Left lung (tissue), 10 donors: ENCODE results near the gene ANK3. TPM values are rescaled to one million over a fixed set of nuclear protein-coding genes. Genes with fewer than 3 reads are reported as not detected.

Experiments used
- ATAC-seq: fragments of 200-7000 bp; cut with Tn5 transposase; one replicate; pipeline ENCODE4 v1.9.1; 2020; ENCODE audit warnings: moderate library complexity
- DNase-seq, 4 donors: peaks; one replicate each; pipeline ENCODE4 v3.0.0-alpha.2; 2013 to 2020
- H3K27ac ChIP-seq, 2 donors: fragments of 200-600 bp; sonication (generic) in 1 of 2; one replicate each; pipeline versions ENCODE4 v1.5.0 to v1.8.0; 2020 to 2021
- H3K27me3 ChIP-seq, 2 donors: fragments of 200-600 bp; sonication (generic) in 1 of 2; one replicate each; pipeline versions ENCODE4 v1.5.0 to v1.8.0; 2020 to 2021
- H3K36me3 ChIP-seq, 2 donors: fragments of 200-600 bp; sonication (generic) in 1 of 2; one replicate each; pipeline versions ENCODE4 v1.5.0 to v1.8.0; 2020 to 2021
- H3K4me1 ChIP-seq, 2 donors: fragments of 200-600 bp; one replicate each; pipeline ENCODE4 v1.8.0; 2021
- H3K4me3 ChIP-seq, 2 donors: fragments of 200-600 bp; sonication (generic) in 1 of 2; one replicate each; pipeline versions ENCODE4 v1.5.0 to v1.8.0; 2020 to 2021; ENCODE audit warnings: mild to moderate bottlenecking in 1 of 2
- H3K9me3 ChIP-seq, 2 donors: fragments of 200-600 bp; sonication (generic) in 1 of 2; one replicate each; pipeline versions ENCODE4 v1.5.0 to v1.8.0; 2020 to 2021
- intact Hi-C, 2 donors: fragments of 100-400 bp; cut with DNase I; formaldehyde crosslinking; loops; one replicate each; pipeline versions ENCODE4 v1.11.2 to v1.14.2; 2022
- polyA plus RNA-seq, 6 donors: library from polyadenylated mRNA; unstranded; fragments of 120-200 nt; gene quantifications; one replicate each; pipeline ENCODE4 v1.2.1, GENCODE V29; 2013; ENCODE audit not compliant: insufficient read length in 6 of 6
- total RNA-seq, 2 donors: library from RNA; stranded (reverse); fragmentation: NEBNext Ultra II Directional; extraction: Animal tissue kit (Norgen Biotek cat#: 25700); gene quantifications; one replicate each; pipeline ENCODE4 v1.2.1, GENCODE V29; 2021
- TF ChIP-seq, protein P1 (sequence below), 2 donors: fragments of 200-600 bp; sonication (generic) in 1 of 2; IDR thresholded peaks; one replicate each; pipeline versions ENCODE4 v1.5.0 to v1.8.0; 2021; ENCODE audit warnings: antibody characterized with exemption in 2 of 2
- donor health status: DM: no; HTN: yes; CAD: no.
- donor health status: DM: no; HTN: no; CAD: no.

ANK3 gene
- total and polyA plus RNA-seq, 8 donors = 22.1 to 74.1 (median 35.1) TPM

DNA sequence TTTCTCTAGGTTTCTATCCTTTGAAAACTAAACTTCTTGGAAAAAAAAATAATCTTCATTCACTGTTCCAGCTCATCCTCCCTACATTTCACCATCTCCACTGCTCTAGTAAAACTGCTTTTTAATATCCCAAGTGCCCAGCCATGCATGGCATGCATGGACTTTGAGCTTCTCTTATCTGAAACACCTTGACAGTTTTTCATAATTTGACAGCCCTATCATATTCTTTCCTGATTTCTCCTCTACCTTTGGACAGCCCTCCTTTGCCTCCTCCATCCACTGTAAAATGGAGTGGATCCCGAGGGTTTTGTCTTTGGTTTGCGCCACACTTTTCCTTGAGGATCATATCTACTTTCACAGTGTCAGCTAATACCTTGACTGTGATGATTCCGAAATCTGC lies 212.8 kb downstream of the ANK3 start:
- H3K36me3 ChIP-seq = no peaks in the 10 kb centered on the region
- no peaks in the 10 kb centered on the region for H3K27me3 ChIP-seq
- no peak overlapping the region for H3K27ac ChIP-seq
- no peaks in the 10 kb centered on the region for H3K9me3 ChIP-seq
- no peak overlapping the region for H3K4me3 ChIP-seq
- TF ChIP-seq, protein P1, sequence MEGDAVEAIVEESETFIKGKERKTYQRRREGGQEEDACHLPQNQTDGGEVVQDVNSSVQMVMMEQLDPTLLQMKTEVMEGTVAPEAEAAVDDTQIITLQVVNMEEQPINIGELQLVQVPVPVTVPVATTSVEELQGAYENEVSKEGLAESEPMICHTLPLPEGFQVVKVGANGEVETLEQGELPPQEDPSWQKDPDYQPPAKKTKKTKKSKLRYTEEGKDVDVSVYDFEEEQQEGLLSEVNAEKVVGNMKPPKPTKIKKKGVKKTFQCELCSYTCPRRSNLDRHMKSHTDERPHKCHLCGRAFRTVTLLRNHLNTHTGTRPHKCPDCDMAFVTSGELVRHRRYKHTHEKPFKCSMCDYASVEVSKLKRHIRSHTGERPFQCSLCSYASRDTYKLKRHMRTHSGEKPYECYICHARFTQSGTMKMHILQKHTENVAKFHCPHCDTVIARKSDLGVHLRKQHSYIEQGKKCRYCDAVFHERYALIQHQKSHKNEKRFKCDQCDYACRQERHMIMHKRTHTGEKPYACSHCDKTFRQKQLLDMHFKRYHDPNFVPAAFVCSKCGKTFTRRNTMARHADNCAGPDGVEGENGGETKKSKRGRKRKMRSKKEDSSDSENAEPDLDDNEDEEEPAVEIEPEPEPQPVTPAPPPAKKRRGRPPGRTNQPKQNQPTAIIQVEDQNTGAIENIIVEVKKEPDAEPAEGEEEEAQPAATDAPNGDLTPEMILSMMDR (IDR thresholded peaks at IDR 0.05) = no peak
- ATAC-seq (no peak), DNase-seq (no peak)
- intact Hi-C loops = no loop called here
- no peaks in the 10 kb centered on the region for H3K4me1 ChIP-seq

DNA sequence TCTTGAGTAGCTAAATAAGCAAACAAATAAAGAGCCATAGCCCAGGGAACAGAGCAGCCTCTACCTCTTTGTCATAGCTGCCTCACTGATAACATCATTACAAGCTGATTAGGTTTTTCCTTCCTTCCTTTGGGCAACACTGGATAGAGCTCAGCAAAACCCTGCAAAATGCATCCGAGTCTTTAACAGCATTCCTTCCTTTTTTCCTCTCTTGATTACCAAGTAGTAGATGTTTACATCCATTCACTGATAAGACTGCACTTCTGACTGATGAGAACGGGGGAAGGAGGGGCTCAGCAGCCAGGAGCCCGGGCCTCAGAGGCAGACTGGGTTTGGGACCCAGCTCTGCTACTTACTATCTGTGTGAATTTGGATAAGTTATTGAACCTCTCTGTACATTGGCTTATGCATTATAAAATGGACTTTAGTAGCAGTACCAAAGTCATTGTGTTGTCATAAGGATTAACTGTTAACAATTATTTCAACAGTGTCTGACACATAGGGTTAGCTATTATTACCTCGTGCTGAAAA lies 214.2 kb downstream of the ANK3 start:
- Histone ChIP-seq H3K4me3 (no peak overlapping the region), H3K4me1 (no peaks in the 10 kb centered on the region), H3K27ac (no peak overlapping the region), H3K9me3 (no peaks in the 10 kb centered on the region), H3K27me3 (no peaks in the 10 kb centered on the region), H3K36me3 (no peaks in the 10 kb centered on the region)
- DNase-seq (no peak), ATAC-seq (no peak)
- TF ChIP-seq, protein P1 (IDR thresholded peaks at IDR 0.05) = no peak
- intact Hi-C loops = no loop called here

GRCh38 chr10:60172363-60172990 lies 217.2 kb downstream of the ANK3 start:
- Histone ChIP-seq H3K4me1 (no peaks in the 10 kb centered on the region), H3K27me3 (no peaks in the 10 kb centered on the region), H3K4me3 (no peak overlapping the region), H3K9me3 (no peaks in the 10 kb centered on the region), H3K27ac (no peak overlapping the region), H3K36me3 (no peaks in the 10 kb centered on the region)
- TF ChIP-seq, protein P1 (IDR thresholded peaks at IDR 0.05) = no peak
- intact Hi-C loops = no loop called here
- no peak for ATAC-seq
- DNase-seq = no peak

DNA sequence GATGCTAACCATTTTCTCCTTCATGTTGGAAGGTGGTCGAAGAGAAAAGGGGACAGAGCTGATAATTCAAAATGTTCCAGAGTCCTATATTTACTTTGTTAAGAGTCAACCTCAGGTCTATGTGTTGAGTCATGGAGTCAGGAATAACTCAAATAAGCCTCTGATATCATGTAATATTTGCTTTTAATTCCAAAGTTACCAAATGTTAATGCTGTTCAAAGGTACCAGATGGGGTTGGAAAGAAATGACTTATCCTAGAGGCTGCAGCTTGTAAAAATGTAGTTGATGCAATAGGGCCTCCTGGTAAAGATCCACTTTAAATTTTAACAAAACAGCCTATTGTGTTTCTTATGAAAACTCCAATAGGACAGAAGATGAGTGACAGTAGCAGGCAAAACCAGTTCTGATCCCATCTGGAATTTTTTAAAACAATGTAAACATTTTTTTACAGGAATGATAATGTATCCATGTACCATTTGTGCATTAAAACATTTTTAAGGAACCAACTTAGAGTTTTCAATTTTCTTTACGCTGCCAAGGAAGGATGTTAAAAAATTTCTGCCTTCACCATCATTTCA lies 218.2 kb downstream of the ANK3 start:
- H3K36me3 ChIP-seq = no peaks in the 10 kb centered on the region
- no peaks in the 10 kb centered on the region for H3K9me3 ChIP-seq
- no peaks in the 10 kb centered on the region for H3K27me3 ChIP-seq
- no peak overlapping the region for H3K27ac ChIP-seq
- ATAC-seq (peak; percentile 33), DNase-seq (no peak)
- H3K4me1 ChIP-seq = no peaks in the 10 kb centered on the region
- H3K4me3 ChIP-seq = no peak overlapping the region
- intact Hi-C loops = no loop called here
- TF ChIP-seq, protein P1 (IDR thresholded peaks at IDR 0.05) = no peak

DNA sequence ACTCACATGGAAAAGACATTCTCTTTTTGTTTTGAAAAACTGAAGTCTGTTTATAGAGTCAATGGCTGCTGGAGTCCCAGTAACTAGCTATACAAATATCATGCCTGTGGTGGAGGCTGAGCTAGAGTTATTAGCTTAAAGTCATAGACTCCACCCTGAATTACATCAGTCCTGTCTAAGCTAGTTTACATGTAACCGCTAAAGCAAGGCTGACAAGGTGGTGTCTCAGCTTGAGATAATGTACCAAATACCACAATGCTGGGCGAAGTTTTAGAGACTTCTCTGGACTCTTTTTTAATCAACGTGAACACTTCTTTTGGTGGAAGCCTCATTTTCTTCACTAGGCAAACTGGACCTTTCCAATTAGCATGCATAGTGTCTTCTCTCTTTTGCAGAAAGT lies 219.4 kb downstream of the ANK3 start:
- Histone ChIP-seq H3K27ac (no peak overlapping the region), H3K9me3 (no peaks in the 10 kb centered on the region), H3K27me3 (no peaks in the 10 kb centered on the region), H3K36me3 (no peaks in the 10 kb centered on the region), H3K4me1 (no peaks in the 10 kb centered on the region), H3K4me3 (no peak overlapping the region)
- ATAC-seq (no peak), DNase-seq (no peak)
- intact Hi-C loops = no loop called here
- TF ChIP-seq, protein P1 (IDR thresholded peaks at IDR 0.05) = no peak
